Thymus (tissue), 2 donors: ENCODE results near the gene RNU4-1. TPM values are rescaled to one million over a fixed set of nuclear protein-coding genes. Genes with fewer than 3 reads are reported as not detected.

Experiments
- polyA plus RNA-seq: library from polyadenylated mRNA; stranded (reverse); fragments of 200-250 nt; gene quantifications from one replicate; pipeline ENCODE4 v1.2.3, GENCODE V29; 2013
- total RNA-seq: library from RNA; stranded (reverse); fragments of 120-200 nt; gene quantifications from one replicate; pipeline ENCODE4 v1.2.4, GENCODE V29; 2013
- donor health status: healthy.

RNU4-1 gene
- total and polyA plus RNA-seq, 2 donors, result 7,767 TPM; not detected in 1

Other genes starting within 250 kb of the RNU4-1 start
- 32.2 TPM for gene RAB35, start 176.5 kb downstream of the RNU4-1 start, total RNA-seq
- 37.5 TPM for gene RAB35, start 176.5 kb downstream of the RNU4-1 start, polyA plus RNA-seq
- 34.5 TPM for gene GCN1, start 98.5 kb downstream of the RNU4-1 start, total RNA-seq
- 22.4 TPM for gene GCN1, start 98.5 kb downstream of the RNU4-1 start, polyA plus RNA-seq
- 3,220 TPM for gene RPLP0, start 92.1 kb downstream of the RNU4-1 start, total RNA-seq
- gene RPLP0, start 92.1 kb downstream of the RNU4-1 start, polyA plus RNA-seq, result 2,741 TPM
- 7.2 TPM for gene PXN, start 27.5 kb downstream of the RNU4-1 start, total RNA-seq
- gene PXN, start 27.5 kb downstream of the RNU4-1 start, polyA plus RNA-seq, result 112 TPM
- gene RNU4-2, start 1.3 kb downstream of the RNU4-1 start, total RNA-seq, result 19,743 TPM
- not detected for gene RNU4-2, start 1.3 kb downstream of the RNU4-1 start, polyA plus RNA-seq
- 2.8 TPM for gene SIRT4, start 9.1 kb upstream of the RNU4-1 start, total RNA-seq
- 2.8 TPM for gene SIRT4, start 9.1 kb upstream of the RNU4-1 start, polyA plus RNA-seq
- 0.09 TPM for gene PLA2G1B, start 34.5 kb upstream of the RNU4-1 start, total RNA-seq
- 1.5 TPM for gene PLA2G1B, start 34.5 kb upstream of the RNU4-1 start, polyA plus RNA-seq
- gene MSI1, start 75.9 kb upstream of the RNU4-1 start, total RNA-seq, result 0.05 TPM
- 0.25 TPM for gene MSI1, start 75.9 kb upstream of the RNU4-1 start, polyA plus RNA-seq
- 443 TPM for gene COX6A1, start 144.9 kb upstream of the RNU4-1 start, total RNA-seq
- 494 TPM for gene COX6A1, start 144.9 kb upstream of the RNU4-1 start, polyA plus RNA-seq
- gene TRIAP1, start 153.1 kb upstream of the RNU4-1 start, total RNA-seq, result 34.8 TPM
- gene TRIAP1, start 153.1 kb upstream of the RNU4-1 start, polyA plus RNA-seq, result 50.3 TPM
- 22.8 TPM for gene GATC, start 153.2 kb upstream of the RNU4-1 start, total RNA-seq
- 14.4 TPM for gene GATC, start 153.2 kb upstream of the RNU4-1 start, polyA plus RNA-seq
- gene SRSF9, start 176.5 kb upstream of the RNU4-1 start, total RNA-seq, result 152 TPM
- 178 TPM for gene SRSF9, start 176.5 kb upstream of the RNU4-1 start, polyA plus RNA-seq
- 248 TPM for gene DYNLL1, start 202.9 kb upstream of the RNU4-1 start, total RNA-seq
- 410 TPM for gene DYNLL1, start 202.9 kb upstream of the RNU4-1 start, polyA plus RNA-seq
- gene COQ5, start 235.9 kb upstream of the RNU4-1 start, total RNA-seq, result 32.6 TPM
- gene COQ5, start 235.9 kb upstream of the RNU4-1 start, polyA plus RNA-seq, result 47.5 TPM
- 44.8 TPM for gene RNF10, start 241.1 kb upstream of the RNU4-1 start, total RNA-seq
- gene RNF10, start 241.1 kb upstream of the RNU4-1 start, polyA plus RNA-seq, result 165 TPM